ENCODE data around the gene CYP2U1. TPM values are rescaled to one million over a fixed set of nuclear protein-coding genes. Genes with fewer than 3 reads are reported as not detected.

The CYP2U1 gene
- total RNA-seq, 1 donor from 2014 or later, result 11.6 TPM

GRCh38 chr4:107893171-107894137, 37.9 kb upstream of the CYP2U1 start:
- H3K27ac Mint-ChIP-seq, result no peak overlapping the region

GRCh38 chr4:107894138-107894603, 37.2 kb upstream of the CYP2U1 start:
- H3K4me3 Mint-ChIP-seq, result no peak overlapping the region
- H3K36me3 Mint-ChIP-seq (ENCODE audit: low read depth), result no peaks in the 10 kb centered on the region
- ChIA-PET POLR2A (no interaction called here), CTCF (no interaction called here)
- TF ChIP-seq CTCF (IDR thresholded peaks at IDR 0.05), result no peak
- peaks cover 17% of the 10 kb centered on the region for H3K27me3 Mint-ChIP-seq
- no peaks in the 10 kb centered on the region for H3K4me1 Mint-ChIP-seq
- H3K9me3 Mint-ChIP-seq, result no peaks in the 10 kb centered on the region
- DNase-seq (no peak), ATAC-seq (ENCODE audit: low read depth) (no peak)
- no peak overlapping the region for H3K27ac Mint-ChIP-seq
- intact Hi-C loops (cut with micrococcal nuclease), result no loop called here

More at GRCh38 chr4:107893171-107894137, 37.9 kb upstream of the CYP2U1 start:
- ChIA-PET POLR2A (no interaction called here), CTCF (no interaction called here)
- Mint-ChIP-seq H3K4me3 (no peak overlapping the region), H3K27me3 (peaks cover 17% of the 10 kb centered on the region), H3K4me1 (no peaks in the 10 kb centered on the region), H3K36me3 (ENCODE audit: low read depth) (no peaks in the 10 kb centered on the region), H3K9me3 (peaks cover 2% of the 10 kb centered on the region)
- DNase-seq (no peak), ATAC-seq (ENCODE audit: low read depth) (no peak)
- intact Hi-C loops (cut with micrococcal nuclease), result no loop called here
- no peak for TF ChIP-seq CTCF (IDR thresholded peaks at IDR 0.05)

- Mint-ChIP-seq H3K4me3 (no peak overlapping the region), H3K27ac (no peak overlapping the region), H3K4me1 (no peaks in the 10 kb centered on the region), H3K9me3 (no peaks in the 10 kb centered on the region), H3K27me3 (peaks cover 24% of the 10 kb centered on the region), H3K36me3 (ENCODE audit: low read depth) (no peaks in the 10 kb centered on the region)
- ChIA-PET POLR2A (no interaction called here), CTCF (no interaction called here)
- TF ChIP-seq CTCF (IDR thresholded peaks at IDR 0.05), result no peak
- intact Hi-C loops (cut with micrococcal nuclease), result no loop called here
- no peak for DNase-seq
- ATAC-seq (ENCODE audit: low read depth), result no peak
Observed at GRCh38 chr4:107896158-107896645, 35.1 kb upstream of the CYP2U1 start.

- intact Hi-C loops (cut with micrococcal nuclease), result no loop called here
- H3K36me3 Mint-ChIP-seq (ENCODE audit: low read depth), result no peaks in the 10 kb centered on the region
- no peak overlapping the region for H3K4me3 Mint-ChIP-seq
- H3K27me3 Mint-ChIP-seq, result peaks cover 24% of the 10 kb centered on the region
- no peak for ATAC-seq (ENCODE audit: low read depth)
- ChIA-PET CTCF (no interaction called here), POLR2A (no interaction called here)
- H3K4me1 Mint-ChIP-seq, result no peaks in the 10 kb centered on the region
- no peak for DNase-seq
- H3K27ac Mint-ChIP-seq, result no peak overlapping the region
- TF ChIP-seq CTCF (IDR thresholded peaks at IDR 0.05), result no peak
- H3K9me3 Mint-ChIP-seq, result no peaks in the 10 kb centered on the region
Observed at GRCh38 chr4:107896646-107897045, 34.7 kb upstream of the CYP2U1 start.

GRCh38 chr4:107897823-107898222, 33.5 kb upstream of the CYP2U1 start:
- intact Hi-C loops (cut with micrococcal nuclease), result no loop called here
- Mint-ChIP-seq H3K27ac (no peak overlapping the region), H3K27me3 (peaks cover 32% of the 10 kb centered on the region), H3K36me3 (ENCODE audit: low read depth) (no peaks in the 10 kb centered on the region), H3K4me1 (no peaks in the 10 kb centered on the region), H3K4me3 (no peak overlapping the region), H3K9me3 (no peaks in the 10 kb centered on the region)
- no peak for TF ChIP-seq CTCF (IDR thresholded peaks at IDR 0.05)
- DNase-seq (no peak), ATAC-seq (ENCODE audit: low read depth) (no peak)
- ChIA-PET CTCF (no interaction called here), POLR2A (no interaction called here)
